ENCODE measurements around the gene MBOAT2.

The MBOAT2 gene

GRCh38 chr2:8805278-8806210 is 197.9 kb downstream of the MBOAT2 start:
- DNase-seq = no peak

- peak; percentile 65 for DNase-seq
These were observed 199.7 kb downstream of the MBOAT2 start for GRCh38 chr2:8803658-8804379.

DNA sequence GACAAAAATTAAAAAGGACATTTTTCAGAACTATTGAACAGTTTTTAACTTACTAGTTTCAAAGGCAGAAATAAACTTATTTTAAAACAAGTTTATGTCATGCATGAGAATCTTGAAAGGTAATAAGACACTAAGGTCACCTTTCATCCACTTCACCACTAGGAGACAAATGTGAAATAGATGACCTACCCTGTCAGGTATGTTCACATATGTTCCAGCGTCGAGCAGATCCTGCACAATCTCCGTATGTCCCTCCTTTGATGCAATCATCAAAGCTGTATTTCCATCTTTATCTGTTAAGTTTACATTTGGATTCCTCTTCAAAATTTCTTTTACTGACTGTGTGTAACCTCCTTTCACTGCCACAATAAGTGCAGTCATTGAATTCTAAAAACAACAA is 200.7 kb downstream of the MBOAT2 start:
- DNase-seq = no peak

Measured in suppressor macrophage treated with lipopolysaccharide for 4 hours (primary cell).